ENCODE measurements around the gene FAM98C.

The FAM98C gene

DNA sequence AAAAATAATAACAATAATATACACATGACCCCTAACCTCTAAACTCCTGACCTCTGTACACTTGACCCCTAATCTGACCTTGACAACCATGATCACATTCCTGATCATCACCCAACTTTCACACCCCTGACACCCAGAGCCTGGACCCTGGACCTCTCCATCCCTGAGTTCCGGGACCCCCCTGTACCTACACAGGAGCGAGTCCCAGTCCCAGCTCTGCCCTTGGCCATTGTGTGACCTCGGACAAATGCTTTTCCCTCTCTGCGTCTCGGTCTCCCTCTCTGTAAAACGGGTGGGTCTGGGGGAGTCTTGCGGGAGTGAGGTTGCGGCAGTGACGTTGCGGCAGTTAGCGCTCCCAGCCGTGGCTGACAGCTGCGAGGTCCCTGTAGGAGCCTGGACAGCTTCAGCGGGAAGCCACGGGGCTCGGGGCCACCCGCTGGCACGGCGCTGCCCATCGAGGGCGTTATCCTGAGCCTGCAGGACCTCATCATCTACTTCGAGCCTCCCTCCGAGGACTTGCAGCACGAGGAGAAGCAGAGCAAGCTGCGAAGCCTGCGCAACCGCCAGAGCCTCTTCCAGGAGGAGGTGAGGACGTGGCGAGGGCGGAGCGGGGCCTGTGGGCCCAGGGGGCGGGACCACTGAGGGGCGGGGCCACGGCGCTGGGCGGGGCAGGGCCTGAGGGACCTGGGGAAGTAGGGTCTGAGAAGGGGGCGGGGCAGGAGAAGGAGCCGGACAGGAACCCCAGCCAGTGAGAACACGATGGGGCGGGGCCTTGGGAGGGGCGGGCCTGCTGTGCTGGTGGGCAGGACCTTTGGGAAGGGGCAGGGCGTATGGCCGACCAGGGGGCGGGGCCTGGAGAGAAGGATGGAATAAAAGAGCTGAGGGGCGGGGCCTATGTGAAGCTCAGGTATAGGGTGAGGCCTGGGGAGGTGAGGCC lies 49.8 kb downstream of the FAM98C start:
- DNase-seq (ENCODE audit: low read depth in 4 of 4, low spot score in 1 of 4): peak in 1 of 4 experiments; percentile 21

DNA sequence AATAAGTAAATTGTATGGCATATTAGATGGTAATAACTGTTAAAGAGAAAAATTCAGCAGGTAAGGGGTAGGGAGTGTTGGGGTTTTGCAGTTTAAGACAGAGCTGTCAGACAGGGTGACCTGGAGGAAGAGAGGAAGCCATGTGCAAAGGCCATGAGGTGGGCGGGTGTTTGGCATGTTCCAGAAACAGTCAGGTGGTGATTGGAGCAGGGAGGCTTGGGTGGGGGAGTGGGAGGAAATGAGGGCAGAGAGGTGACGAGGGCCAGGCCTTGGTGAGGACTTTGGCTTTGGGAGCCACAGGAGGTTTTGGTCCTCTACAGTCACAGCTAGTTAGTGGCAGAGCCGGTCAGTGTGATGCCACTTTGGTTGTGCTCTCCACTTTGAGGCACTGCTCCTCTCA lies 50.7 kb downstream of the FAM98C start:
- DNase-seq (ENCODE audit: low read depth in 4 of 4, low spot score in 1 of 4): no peak

DNA sequence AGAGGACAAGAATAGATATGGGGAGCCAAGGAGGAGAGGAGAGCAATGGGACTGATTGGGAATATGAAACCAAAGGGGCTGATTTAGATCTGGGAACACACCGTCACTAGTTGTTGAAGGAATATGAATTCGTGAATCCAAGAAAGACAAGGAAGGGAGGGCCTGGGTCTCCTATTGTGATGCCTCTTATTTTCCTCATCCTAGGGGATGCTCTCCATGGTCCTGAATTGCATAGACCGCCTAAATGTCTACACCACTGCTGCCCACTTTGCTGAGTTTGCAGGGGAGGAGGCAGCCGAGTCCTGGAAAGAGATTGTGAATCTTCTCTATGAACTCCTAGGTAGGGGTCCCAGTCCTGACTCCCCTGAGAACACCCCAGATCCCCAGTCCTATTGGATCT lies 52.1 kb downstream of the FAM98C start:
- DNase-seq (ENCODE audit: low read depth in 4 of 4, low spot score in 1 of 4): no peak

DNA sequence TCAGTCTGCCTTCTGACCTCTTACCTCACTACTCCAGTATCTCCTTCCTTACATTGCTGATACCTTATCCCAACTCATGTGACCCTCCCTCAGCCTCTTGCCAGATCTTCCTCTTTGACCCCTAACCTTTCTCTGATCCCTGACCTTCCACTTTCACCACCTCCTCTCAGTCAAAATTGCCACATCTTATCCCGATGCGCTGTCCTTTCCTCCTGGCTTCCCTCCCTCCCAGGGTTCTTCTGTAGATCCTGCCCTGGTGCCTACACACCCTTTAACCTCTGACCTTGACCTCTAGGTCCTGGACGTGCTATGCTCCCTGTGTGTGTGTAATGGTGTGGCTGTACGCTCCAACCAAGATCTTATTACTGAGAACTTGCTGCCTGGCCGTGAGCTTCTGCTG lies 54.3 kb downstream of the FAM98C start:
- DNase-seq (ENCODE audit: low read depth in 4 of 4, low spot score in 1 of 4): no peak

- no peak for DNase-seq (ENCODE audit: low read depth in 4 of 4, low spot score in 1 of 4)
Measured at GRCh38 chr19:38457690-38458405, 55.0 kb downstream of the FAM98C start.
